PC-9 (cell line): ENCODE measurements around the gene CEP20. TPM values are rescaled to one million over a fixed set of nuclear protein-coding genes. Genes with fewer than 3 reads are reported as not detected.

Source experiments
- BruUV-seq: library from RNA; stranded (reverse); fragments of 400-500 nt; replicated peaks from 2 replicates; lab custom pipeline; 2021; lab: Mats Ljungman, UMichigan
- CTCF ChIA-PET: fragments of 300-600 bp; sonication (Branson Sonifier 250); formaldehyde crosslinking; loops from one replicate; lab custom pipeline; 2022; ENCODE audit warnings: antibody characterized with exemption; lab: Charles Lee
- POLR2A ChIA-PET: fragments of 300-600 bp; sonication (Branson Sonifier 250); formaldehyde crosslinking; loops from one replicate; lab custom pipeline; 2022; ENCODE audit warnings: antibody characterized with exemption; ENCODE audit not compliant: unreplicated experiment; lab: Charles Lee
- DNase-seq, 2 experiments: peaks; one replicate each; pipeline versions ENCODE4 v3.0.0 to v3.0.0-alpha.2; 2015 to 2022; ENCODE audit warnings: mixed read lengths in 1 of 2
- H2AFZ ChIP-seq: fragments of 200-600 bp; sonication (generic); 2 replicates; pipeline ENCODE4 v1.8.1; 2017; ENCODE audit warnings: antibody characterized with exemption
- H3F3A ChIP-seq: fragments of 200-600 bp; sonication (generic); 2 replicates; pipeline ENCODE4 v1.8.1; 2017; ENCODE audit warnings: antibody characterized with exemption, mild to moderate bottlenecking, low read depth; ENCODE audit not compliant: insufficient read depth
- H3K27ac ChIP-seq: fragments of 200-600 bp; sonication (generic); 2 replicates; pipeline ENCODE4 v1.6.1; 2016; ENCODE audit warnings: mixed run types
- H3K27me3 ChIP-seq: fragments of 200-600 bp; sonication (generic); 2 replicates; pipeline ENCODE4 v1.6.1; 2016; ENCODE audit warnings: low read depth, mixed run types; ENCODE audit not compliant: insufficient read depth
- H3K36me3 ChIP-seq: fragments of 200-600 bp; sonication (generic); 2 replicates; pipeline ENCODE4 v1.6.1; 2016; ENCODE audit warnings: low read depth, mixed run types
- H3K4me1 ChIP-seq: fragments of 200-600 bp; sonication (generic); replicated peaks from 2 replicates; pipeline ENCODE4 v1.6.1; 2016; ENCODE audit warnings: mixed run types; ENCODE audit not compliant: insufficient read depth
- H3K4me2 ChIP-seq: fragments of 200-600 bp; sonication (generic); 2 replicates; pipeline ENCODE4 v1.6.1; 2017; ENCODE audit warnings: mixed run types
- H3K4me3 ChIP-seq: fragments of 200-600 bp; sonication (generic); 2 replicates; pipeline ENCODE4 v1.6.1; 2016; ENCODE audit warnings: mixed run types
- H3K79me2 ChIP-seq: fragments of 200-600 bp; sonication (generic); 2 replicates; pipeline ENCODE4 v1.6.1; 2017; ENCODE audit warnings: low read depth, mixed run types
- H3K9me2 ChIP-seq: fragments of 200-600 bp; sonication (generic); 2 replicates; pipeline ENCODE4 v1.8.1; 2017; ENCODE audit warnings: mild to moderate bottlenecking; ENCODE audit not compliant: insufficient read depth
- H3K9me3 ChIP-seq: fragments of 200-600 bp; sonication (generic); 2 replicates; pipeline ENCODE4 v1.8.1; 2016; ENCODE audit warnings: low read depth; ENCODE audit not compliant: insufficient read depth
- H4K20me1 ChIP-seq: fragments of 200-600 bp; sonication (generic); 2 replicates; pipeline ENCODE4 v1.8.1; 2017; ENCODE audit not compliant: insufficient read depth
- CTCF ChIP-seq: fragments of 200-600 bp; sonication (generic); conservative IDR thresholded peaks from 2 replicates; pipeline ENCODE4 v1.6.1; 2017; ENCODE audit warnings: mixed run types, antibody characterized with exemption, mild to moderate bottlenecking, moderate library complexity
- EZH2 ChIP-seq: fragments of 200-600 bp; sonication (generic); IDR thresholded peaks from 2 replicates; pipeline ENCODE4 v1.8.0; 2017; ENCODE audit warnings: antibody characterized with exemption, low read depth
- intact Hi-C: fragments of 100-400 bp; cut with micrococcal nuclease; formaldehyde crosslinking; loops from one replicate; pipeline ENCODE4 v1.10.0; 2022; ENCODE audit not compliant: unreplicated experiment
- total RNA-seq: library from RNA; stranded (reverse); gene quantifications from 2 replicates; pipeline ENCODE4 v1.2.3, GENCODE V29; 2021

Gene CEP20
- total RNA-seq, 1 experiment from 2014 or later, result 125 TPM

GRCh38 chr16:15849209-15849981 is 39.0 kb downstream of the CEP20 start:
- CTCF ChIA-PET, result interaction anchor here (0.7 kb wide), 1 partner anchor 8 kb away, joined by 5 read pairs; no protein-coding TSS in a partner anchor
- intact Hi-C loops, result no loop called here
- H4K20me1 ChIP-seq, result no peaks in the 10 kb centered on the region

GRCh38 chr16:15847611-15848175 is 40.7 kb downstream of the CEP20 start:
- no peak overlapping the region for H3K4me2 ChIP-seq
- no peak overlapping the region for H2AFZ ChIP-seq
- no peak overlapping the region for H3K4me3 ChIP-seq
- ChIA-PET POLR2A (interaction anchor here (0.6 to 0.7 kb wide), 2 partner anchors 34 to 89 kb away, joined by 3 read pairs; no protein-coding TSS in a partner anchor), CTCF (no interaction called here)
- intact Hi-C loops, result no loop called here
- DNase-seq, result no peak
- H3K27me3 ChIP-seq, result no peaks in the 10 kb centered on the region
- H3K27ac ChIP-seq, result no peak overlapping the region
- H3K4me1 ChIP-seq, result no peaks in the 10 kb centered on the region
- no peak for TF ChIP-seq EZH2
- TF ChIP-seq CTCF, result no peak
- no peaks in the 10 kb centered on the region for H3K79me2 ChIP-seq
- no peaks in the 10 kb centered on the region for H3K9me2 ChIP-seq
- H3F3A ChIP-seq, result no peaks in the 10 kb centered on the region
- H3K9me3 ChIP-seq, result no peaks in the 10 kb centered on the region
- no peaks in the 10 kb centered on the region for H3K36me3 ChIP-seq
- H4K20me1 ChIP-seq, result no peaks in the 10 kb centered on the region
- BruUV-seq, result no TSS peak

More at GRCh38 chr16:15849209-15849981, 39.0 kb downstream of the CEP20 start:
- H3K4me1 ChIP-seq, result no peaks in the 10 kb centered on the region
- DNase-seq, result no peak
- no peak overlapping the region for H2AFZ ChIP-seq
- POLR2A ChIA-PET, result interaction anchor here (0.6 kb wide), 1 partner anchor 15 kb away, joined by 3 read pairs; no protein-coding TSS in a partner anchor
- no peaks in the 10 kb centered on the region for H3K9me2 ChIP-seq
- H3K4me3 ChIP-seq, result no peak overlapping the region
- H3K36me3 ChIP-seq, result no peaks in the 10 kb centered on the region
- H3K79me2 ChIP-seq, result no peaks in the 10 kb centered on the region
- no peaks in the 10 kb centered on the region for H3K9me3 ChIP-seq
- no peak overlapping the region for H3K4me2 ChIP-seq
- H3K27me3 ChIP-seq, result no peaks in the 10 kb centered on the region
- no peak overlapping the region for H3K27ac ChIP-seq
- no peaks in the 10 kb centered on the region for H3F3A ChIP-seq
- no TSS peak for BruUV-seq
- TF ChIP-seq EZH2, result no peak
- no peak for TF ChIP-seq CTCF

GRCh38 chr16:15846510-15846909 is 41.9 kb downstream of the CEP20 start:
- no peak overlapping the region for H3K4me2 ChIP-seq
- H3K4me3 ChIP-seq, result no peak overlapping the region
- TF ChIP-seq EZH2, result no peak
- no peak for TF ChIP-seq CTCF
- CTCF ChIA-PET, result no interaction called here
- intact Hi-C loops, result no loop called here
- H3K36me3 ChIP-seq, result no peaks in the 10 kb centered on the region
- H3K4me1 ChIP-seq, result no peaks in the 10 kb centered on the region
- no peaks in the 10 kb centered on the region for H3K9me2 ChIP-seq
- no peak overlapping the region for H2AFZ ChIP-seq
- H3K27ac ChIP-seq, result no peak overlapping the region
- no peaks in the 10 kb centered on the region for H3K27me3 ChIP-seq
- no peaks in the 10 kb centered on the region for H3K9me3 ChIP-seq
- no peaks in the 10 kb centered on the region for H4K20me1 ChIP-seq
- DNase-seq, result no peak
- no peaks in the 10 kb centered on the region for H3K79me2 ChIP-seq
- BruUV-seq, result no TSS peak
- POLR2A ChIA-PET, result no interaction called here
- no peaks in the 10 kb centered on the region for H3F3A ChIP-seq
